Tibial artery (tissue), 4 donors: ENCODE measurements around the gene NCEH1.

Source experiments
- DNase-seq, 2 donors: peaks; one replicate each; pipeline ENCODE4 v3.0.0-alpha.2; 2019
- H3K27ac ChIP-seq, 2 donors: fragments of 200-600 bp; sonication (generic) in 1 of 2; 1 replicate in 1 of 2; 2 replicates in 1 of 2; pipeline ENCODE4 v1.5.1; 2018 to 2019; ENCODE audit warnings: mild to moderate bottlenecking in 1 of 2
- H3K27me3 ChIP-seq, 2 donors: fragments of 200-600 bp; sonication (generic) in 1 of 2; one replicate each; pipeline versions ENCODE4 v1.5.1 to v1.6.0; 2016 to 2019
- H3K36me3 ChIP-seq, 3 donors: fragments of 200-600 bp; sonication (generic) in 2 of 3; one replicate each; pipeline ENCODE4 v1.5.1; 2016 to 2019; ENCODE audit warnings: mild to moderate bottlenecking in 2 of 3
- H3K4me1 ChIP-seq, 4 donors: fragments of 200-600 bp; sonication (generic) in 2 of 4; 1 replicate in 3 of 4; 2 replicates in 1 of 4; pipeline ENCODE4 v1.5.1; 2016 to 2019
- H3K4me3 ChIP-seq, 2 donors: fragments of 200-600 bp; sonication (generic) in 1 of 2; 1 replicate in 1 of 2; 2 replicates in 1 of 2; pipeline ENCODE4 v1.5.1; 2018 to 2019; ENCODE audit warnings: mild to moderate bottlenecking in 2 of 2
- H3K9me3 ChIP-seq, 3 donors: fragments of 200-600 bp; sonication (generic) in 1 of 3; one replicate each; pipeline ENCODE4 v1.5.1; 2016 to 2019
- intact Hi-C: fragments of 100-400 bp; cut with DNase I; formaldehyde crosslinking; loops from one replicate; pipeline ENCODE4 v1.15.0; 2023; ENCODE audit warnings: low total_unique reads
- TF ChIP-seq, protein P1 (sequence below), 2 experiments: fragments of 200-600 bp in 1 of 2; fragments of 450-650 bp in 1 of 2; IDR thresholded peaks; one replicate each; pipeline ENCODE4 v1.5.1; 2017 to 2019; ENCODE audit warnings: antibody characterized with exemption in 2 of 2, mild to moderate bottlenecking in 1 of 2, moderate library complexity in 1 of 2

The NCEH1 gene

DNA sequence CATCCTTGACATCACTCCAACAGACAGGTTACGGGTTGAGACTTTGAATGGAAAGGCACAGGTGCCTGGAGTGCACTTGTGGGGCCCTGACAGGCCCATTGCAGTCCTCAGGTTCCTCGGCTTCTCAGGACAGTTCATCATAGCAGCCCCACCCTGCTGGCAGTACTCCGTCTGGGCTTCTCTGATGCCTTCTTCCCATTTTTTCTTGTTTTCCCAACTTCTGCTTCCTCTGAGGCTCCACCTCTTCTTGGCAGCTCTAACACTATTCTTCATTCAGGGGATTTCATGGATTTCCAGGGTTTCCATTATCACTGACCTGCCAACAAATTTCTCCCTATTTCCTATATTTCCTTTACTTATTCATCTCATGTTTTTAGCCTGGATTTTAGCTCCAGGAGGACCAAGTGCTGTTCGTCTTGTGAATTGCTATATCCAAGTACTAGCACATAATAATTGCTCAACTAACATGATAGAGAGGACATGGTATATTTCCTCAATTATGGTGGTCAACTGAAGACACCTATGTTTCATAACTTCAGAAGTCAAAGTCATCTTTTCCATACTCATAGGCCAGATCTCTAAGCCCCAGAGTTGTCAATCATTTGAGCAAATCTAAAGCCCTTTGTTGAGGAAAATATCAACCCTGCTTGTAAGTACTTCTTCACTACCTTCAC lies 16.2 kb downstream of the NCEH1 start:
- no peaks in the 10 kb centered on the region for H3K27me3 ChIP-seq
- H3K4me1 ChIP-seq: peaks cover 0 to 18% (median 7%) of the 10 kb centered on the region in 4 donors
- no peaks in the 10 kb centered on the region for H3K36me3 ChIP-seq
- no peak for DNase-seq
- no peaks in the 10 kb centered on the region for H3K9me3 ChIP-seq
- H3K27ac ChIP-seq: no peak overlapping the region
- intact Hi-C loops: no loop called here
- TF ChIP-seq, protein P1, sequence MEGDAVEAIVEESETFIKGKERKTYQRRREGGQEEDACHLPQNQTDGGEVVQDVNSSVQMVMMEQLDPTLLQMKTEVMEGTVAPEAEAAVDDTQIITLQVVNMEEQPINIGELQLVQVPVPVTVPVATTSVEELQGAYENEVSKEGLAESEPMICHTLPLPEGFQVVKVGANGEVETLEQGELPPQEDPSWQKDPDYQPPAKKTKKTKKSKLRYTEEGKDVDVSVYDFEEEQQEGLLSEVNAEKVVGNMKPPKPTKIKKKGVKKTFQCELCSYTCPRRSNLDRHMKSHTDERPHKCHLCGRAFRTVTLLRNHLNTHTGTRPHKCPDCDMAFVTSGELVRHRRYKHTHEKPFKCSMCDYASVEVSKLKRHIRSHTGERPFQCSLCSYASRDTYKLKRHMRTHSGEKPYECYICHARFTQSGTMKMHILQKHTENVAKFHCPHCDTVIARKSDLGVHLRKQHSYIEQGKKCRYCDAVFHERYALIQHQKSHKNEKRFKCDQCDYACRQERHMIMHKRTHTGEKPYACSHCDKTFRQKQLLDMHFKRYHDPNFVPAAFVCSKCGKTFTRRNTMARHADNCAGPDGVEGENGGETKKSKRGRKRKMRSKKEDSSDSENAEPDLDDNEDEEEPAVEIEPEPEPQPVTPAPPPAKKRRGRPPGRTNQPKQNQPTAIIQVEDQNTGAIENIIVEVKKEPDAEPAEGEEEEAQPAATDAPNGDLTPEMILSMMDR (IDR thresholded peaks at IDR 0.05): no peak
- H3K4me3 ChIP-seq: no peak overlapping the region

DNA sequence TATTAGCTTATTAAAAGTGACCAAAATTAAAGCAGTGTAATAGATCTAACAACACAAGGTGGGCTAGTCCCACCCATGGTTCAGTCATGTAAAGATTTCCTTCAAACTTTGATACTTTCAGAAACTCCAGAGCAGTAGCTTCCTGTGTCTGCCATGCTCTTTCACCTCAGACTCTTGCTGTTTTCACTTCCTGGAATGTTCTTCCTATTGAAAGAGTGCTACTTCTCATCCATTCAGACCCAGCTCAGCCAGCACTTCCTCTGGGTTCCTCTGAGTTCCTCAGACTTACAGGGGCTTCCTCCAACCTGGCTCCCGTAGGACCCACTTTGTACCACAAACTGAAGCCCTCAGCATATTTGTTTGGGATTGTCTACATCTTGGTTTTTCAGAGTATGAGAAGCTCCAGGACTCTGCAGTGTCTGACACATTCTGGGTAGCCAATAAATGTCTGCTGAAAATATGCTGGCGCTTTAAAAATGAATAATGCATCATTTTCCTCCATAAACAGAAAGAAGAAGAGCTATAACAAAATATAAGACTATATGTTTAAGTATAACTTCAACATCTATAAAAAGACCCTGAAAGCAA lies 18.0 kb downstream of the NCEH1 start:
- intact Hi-C loops: no loop called here
- no peak for DNase-seq
- H3K4me1 ChIP-seq: peaks cover 0 to 14% (median 0%) of the 10 kb centered on the region in 4 donors
- H3K27me3 ChIP-seq: no peaks in the 10 kb centered on the region
- H3K9me3 ChIP-seq: no peaks in the 10 kb centered on the region
- no peaks in the 10 kb centered on the region for H3K36me3 ChIP-seq
- H3K27ac ChIP-seq: no peak overlapping the region
- H3K4me3 ChIP-seq: no peak overlapping the region
- TF ChIP-seq, protein P1 (IDR thresholded peaks at IDR 0.05): no peak

DNA sequence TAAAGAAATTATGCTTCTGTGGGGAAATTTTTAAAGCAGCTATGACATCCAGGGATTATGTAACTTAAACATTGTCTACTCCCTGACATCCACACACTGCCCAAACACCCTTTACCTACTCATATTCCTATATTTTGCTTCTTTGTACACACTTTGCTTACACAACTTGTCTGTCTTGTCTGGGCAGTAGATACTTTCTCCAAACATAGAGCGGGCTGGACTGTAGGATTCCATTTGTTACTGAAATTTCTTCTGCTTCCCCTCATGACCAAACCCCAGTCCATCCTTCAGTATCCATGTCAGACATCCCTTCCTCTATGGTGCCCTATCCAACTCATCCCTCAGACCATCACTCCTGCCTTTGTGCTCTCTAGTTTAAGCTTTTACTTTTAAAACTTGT lies 19.9 kb downstream of the NCEH1 start:
- no peak for DNase-seq
- Histone ChIP-seq H3K27me3 (no peaks in the 10 kb centered on the region), H3K4me3 (no peak overlapping the region), H3K36me3 (no peaks in the 10 kb centered on the region), H3K27ac (no peak overlapping the region), H3K4me1 (peaks cover 0 to 14% (median 0%) of the 10 kb centered on the region in 4 donors), H3K9me3 (no peaks in the 10 kb centered on the region)
- intact Hi-C loops: no loop called here
- TF ChIP-seq, protein P1 (IDR thresholded peaks at IDR 0.05): no peak

DNA sequence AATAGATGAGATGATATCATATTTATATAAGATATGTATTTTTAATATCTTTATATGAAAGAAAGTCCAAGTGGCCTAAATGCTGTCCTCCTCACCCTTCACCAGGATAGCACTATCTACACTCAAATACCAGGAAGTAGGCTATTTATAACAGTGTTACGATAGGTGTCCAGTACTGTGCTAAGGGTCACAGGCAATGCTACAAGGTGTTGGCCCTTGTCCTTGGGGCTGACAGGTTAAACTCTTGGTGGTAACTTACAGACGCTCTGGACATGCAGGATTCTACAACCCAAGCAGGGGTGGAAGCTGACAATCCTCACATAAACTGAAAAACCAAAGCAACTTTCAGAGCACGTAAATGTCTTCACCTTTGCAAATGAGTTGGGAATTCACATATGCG lies 22.3 kb downstream of the NCEH1 start:
- intact Hi-C loops: no loop called here
- Histone ChIP-seq H3K4me1 (peaks cover 0 to 7% (median 0%) of the 10 kb centered on the region in 4 donors), H3K27ac (no peak overlapping the region)

DNA sequence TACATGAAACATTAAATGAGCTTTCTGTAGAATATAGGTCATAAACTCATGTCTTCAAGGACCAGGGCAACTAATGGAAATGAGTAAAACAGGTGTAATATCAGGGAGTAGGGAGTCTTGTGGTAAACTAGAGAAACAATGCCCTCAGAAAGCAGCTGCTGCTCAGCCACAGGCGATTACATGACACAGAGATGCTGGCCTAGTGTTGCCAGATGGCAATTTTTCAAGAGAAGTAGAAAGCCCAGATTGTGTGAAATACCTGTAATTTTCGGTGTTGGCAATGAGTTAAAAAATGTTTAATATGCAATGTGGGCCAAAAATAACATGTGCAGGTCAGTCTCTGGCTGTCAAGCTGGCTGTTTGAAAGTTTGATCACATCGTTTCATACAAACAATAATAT lies 23.4 kb downstream of the NCEH1 start:
- Histone ChIP-seq H3K27ac (no peak overlapping the region), H3K9me3 (no peaks in the 10 kb centered on the region), H3K4me1 (no peaks in the 10 kb centered on the region), H3K4me3 (no peak overlapping the region), H3K36me3 (no peaks in the 10 kb centered on the region), H3K27me3 (no peaks in the 10 kb centered on the region)
- no peak for DNase-seq
- TF ChIP-seq, protein P1 (IDR thresholded peaks at IDR 0.05): no peak
- intact Hi-C loops: no loop called here

More for the DNA sequence above, 22.3 kb downstream of the NCEH1 start:
- Histone ChIP-seq H3K36me3 (no peaks in the 10 kb centered on the region), H3K9me3 (no peaks in the 10 kb centered on the region), H3K27me3 (no peaks in the 10 kb centered on the region), H3K4me3 (no peak overlapping the region)
- no peak for DNase-seq
- TF ChIP-seq, protein P1 (IDR thresholded peaks at IDR 0.05): no peak
